Suprapubic skin (tissue), 4 donors: ENCODE measurements around the gene SYT10. TPM values are rescaled to one million over a fixed set of nuclear protein-coding genes. Genes with fewer than 3 reads are reported as not detected.
"Not testable (repeated sequence)": the region's sequence is repeated elsewhere in the genome, so short reads cannot be mapped to it uniquely, and the experiment has no call there.

ENCODE experiments used
- DNase-seq, 2 donors: peaks; one replicate each; pipeline ENCODE4 v3.0.0-alpha.2; 2019; ENCODE audit warnings: low spot score in 2 of 2
- H3K27ac ChIP-seq: fragments of 200-600 bp; sonication (generic); one replicate; pipeline ENCODE4 v1.5.1; 2019
- H3K27me3 ChIP-seq: fragments of 200-600 bp; sonication (generic); one replicate; pipeline ENCODE4 v1.5.1; 2019
- H3K36me3 ChIP-seq: fragments of 200-600 bp; sonication (generic); one replicate; pipeline ENCODE4 v1.5.1; 2019
- H3K4me1 ChIP-seq: fragments of 200-600 bp; sonication (generic); one replicate; pipeline ENCODE4 v1.5.1; 2019
- H3K4me3 ChIP-seq: fragments of 200-600 bp; sonication (generic); one replicate; pipeline ENCODE4 v1.5.1; 2019; ENCODE audit warnings: mild to moderate bottlenecking
- H3K9me3 ChIP-seq: fragments of 200-600 bp; sonication (generic); one replicate; pipeline ENCODE4 v1.5.1; 2019
- EP300 ChIP-seq: sonication (generic); formaldehyde crosslinking; IDR thresholded peaks from one replicate; pipeline ENCODE4 v1.6.1; 2017; ENCODE audit warnings: antibody characterized with exemption
- POLR2A ChIP-seq, 2 donors: fragments of 450-650 bp; IDR thresholded peaks; one replicate each; pipeline ENCODE4 v1.6.1; 2017; ENCODE audit warnings: antibody characterized with exemption in 2 of 2, mild to moderate bottlenecking in 2 of 2, moderate library complexity in 2 of 2
- POLR2AphosphoS5 ChIP-seq, 3 donors: sonication (generic); formaldehyde crosslinking; IDR thresholded peaks; one replicate each; pipeline ENCODE4 v1.6.1; 2017; ENCODE audit warnings: antibody characterized with exemption in 3 of 3
- WGBS: methylation state at CpG from one replicate; pipeline ENCODE4 v1.1.5; 2018; 5-methylcytosine and 5-hydroxymethylcytosine counted together
- total RNA-seq, 4 donors: library from RNA; depleted of rRNA; stranded (reverse); fragments of >200 nt; gene quantifications; one replicate each; pipeline ENCODE4 v1.1.0, GENCODE V29; 2016
- TF ChIP-seq, protein P1 (sequence below), 2 donors: fragments of 200-600 bp in 1 of 2; fragments of 450-650 bp in 1 of 2; sonication (generic) in 1 of 2; IDR thresholded peaks; one replicate each; pipeline ENCODE4 v1.5.1; 2016 to 2019; ENCODE audit warnings: antibody characterized with exemption in 2 of 2, mild to moderate bottlenecking in 1 of 2, moderate library complexity in 1 of 2

SYT10 gene
- total RNA-seq, 4 donors from 2014 or later, result not detected

DNA sequence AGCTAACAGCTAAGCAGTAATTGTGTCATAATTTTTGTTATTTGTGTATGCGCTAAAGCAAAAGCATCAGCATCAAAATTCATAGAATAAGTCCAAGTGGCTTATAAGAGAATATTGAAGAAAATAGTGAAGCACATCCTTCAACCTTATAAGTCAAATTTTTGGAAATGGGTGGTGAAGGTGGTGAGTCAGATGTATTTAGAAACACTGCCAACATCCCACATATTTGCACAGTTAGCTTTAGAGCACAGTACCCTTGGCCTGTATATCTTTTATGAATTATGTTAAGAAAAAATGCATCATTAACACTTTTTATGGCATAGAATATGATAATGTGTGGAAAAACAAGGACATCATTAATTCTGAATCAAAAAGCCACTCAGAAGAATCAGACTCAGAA lies 8.0 kb downstream of the SYT10 start:
- 100% methylated on average over 1 of the region's 1 CpG for WGBS
- no peak for DNase-seq
- TF ChIP-seq POLR2A (IDR thresholded peaks at IDR 0.05) (no peak), POLR2AphosphoS5 (IDR thresholded peaks at IDR 0.05) (no peak), EP300 (no peak)
- TF ChIP-seq, protein P1, sequence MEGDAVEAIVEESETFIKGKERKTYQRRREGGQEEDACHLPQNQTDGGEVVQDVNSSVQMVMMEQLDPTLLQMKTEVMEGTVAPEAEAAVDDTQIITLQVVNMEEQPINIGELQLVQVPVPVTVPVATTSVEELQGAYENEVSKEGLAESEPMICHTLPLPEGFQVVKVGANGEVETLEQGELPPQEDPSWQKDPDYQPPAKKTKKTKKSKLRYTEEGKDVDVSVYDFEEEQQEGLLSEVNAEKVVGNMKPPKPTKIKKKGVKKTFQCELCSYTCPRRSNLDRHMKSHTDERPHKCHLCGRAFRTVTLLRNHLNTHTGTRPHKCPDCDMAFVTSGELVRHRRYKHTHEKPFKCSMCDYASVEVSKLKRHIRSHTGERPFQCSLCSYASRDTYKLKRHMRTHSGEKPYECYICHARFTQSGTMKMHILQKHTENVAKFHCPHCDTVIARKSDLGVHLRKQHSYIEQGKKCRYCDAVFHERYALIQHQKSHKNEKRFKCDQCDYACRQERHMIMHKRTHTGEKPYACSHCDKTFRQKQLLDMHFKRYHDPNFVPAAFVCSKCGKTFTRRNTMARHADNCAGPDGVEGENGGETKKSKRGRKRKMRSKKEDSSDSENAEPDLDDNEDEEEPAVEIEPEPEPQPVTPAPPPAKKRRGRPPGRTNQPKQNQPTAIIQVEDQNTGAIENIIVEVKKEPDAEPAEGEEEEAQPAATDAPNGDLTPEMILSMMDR (IDR thresholded peaks at IDR 0.05), result no peak
- H3K27me3 ChIP-seq, result no peaks in the 10 kb centered on the region
- no peaks in the 10 kb centered on the region for H3K36me3 ChIP-seq
- no peak overlapping the region for H3K4me3 ChIP-seq
- H3K9me3 ChIP-seq, result no peaks in the 10 kb centered on the region
- H3K27ac ChIP-seq, result no peak overlapping the region
- no peaks in the 10 kb centered on the region for H3K4me1 ChIP-seq

DNA sequence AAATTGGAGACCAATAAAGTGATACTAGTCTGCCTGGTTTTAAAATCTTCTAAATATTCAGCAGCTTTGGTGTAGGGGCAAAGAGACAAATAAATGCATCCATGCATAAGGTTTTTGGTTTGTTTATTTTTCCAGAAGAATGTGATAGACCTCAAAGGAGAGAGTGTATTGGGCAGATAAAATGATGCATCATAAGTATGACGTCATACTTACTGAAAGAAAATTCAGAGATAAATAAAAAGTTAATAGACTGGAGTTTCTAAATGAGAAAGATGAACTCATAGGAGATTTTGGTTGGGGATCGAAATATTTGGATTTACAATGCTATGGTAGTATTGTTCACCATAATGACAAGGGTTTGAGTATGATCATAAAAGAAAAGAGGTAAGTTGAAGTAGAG lies 10.2 kb downstream of the SYT10 start:
- no peak for TF ChIP-seq POLR2A (IDR thresholded peaks at IDR 0.05)
- no peak for TF ChIP-seq POLR2AphosphoS5 (IDR thresholded peaks at IDR 0.05)
- TF ChIP-seq EP300, result no peak
- TF ChIP-seq, protein P1 (IDR thresholded peaks at IDR 0.05), result no peak
- H3K4me3 ChIP-seq, result no peak overlapping the region
- no peak for DNase-seq

DNA sequence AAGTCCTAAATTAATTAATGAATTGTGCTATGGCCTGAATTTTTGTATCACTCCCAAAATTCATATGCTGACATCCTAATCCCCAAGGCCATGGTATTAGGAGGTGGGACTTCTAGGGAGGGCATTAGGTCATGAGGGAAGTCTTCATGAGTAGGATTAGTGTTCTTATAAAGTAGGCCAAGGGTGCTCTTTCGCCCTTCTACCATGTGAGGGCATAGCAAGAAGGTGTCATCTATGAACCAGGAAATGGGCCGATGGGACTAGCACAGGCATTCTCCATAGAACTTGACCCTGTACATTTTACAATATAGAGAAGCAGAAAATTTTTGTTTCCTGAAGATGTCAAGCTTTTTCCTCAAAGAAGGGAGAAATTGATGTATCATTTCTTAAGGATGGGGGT lies 12.5 kb downstream of the SYT10 start:
- Histone ChIP-seq H3K9me3 (no peaks in the 10 kb centered on the region), H3K36me3 (no peaks in the 10 kb centered on the region), H3K4me3 (no peak overlapping the region), H3K4me1 (no peaks in the 10 kb centered on the region), H3K27me3 (no peaks in the 10 kb centered on the region), H3K27ac (no peak overlapping the region)
- 88% methylated on average over 2 of the region's 2 CpGs for WGBS
- TF ChIP-seq EP300 (no peak), POLR2A (IDR thresholded peaks at IDR 0.05) (no peak), POLR2AphosphoS5 (IDR thresholded peaks at IDR 0.05) (no peak)
- TF ChIP-seq, protein P1 (IDR thresholded peaks at IDR 0.05), result no peak
- no peak for DNase-seq

More for the DNA sequence above, 10.2 kb downstream of the SYT10 start:
- Histone ChIP-seq H3K36me3 (no peaks in the 10 kb centered on the region), H3K9me3 (no peaks in the 10 kb centered on the region), H3K4me1 (no peaks in the 10 kb centered on the region), H3K27me3 (no peaks in the 10 kb centered on the region), H3K27ac (no peak overlapping the region)
- WGBS, result 79% methylated on average over 2 of the region's 2 CpGs

DNA sequence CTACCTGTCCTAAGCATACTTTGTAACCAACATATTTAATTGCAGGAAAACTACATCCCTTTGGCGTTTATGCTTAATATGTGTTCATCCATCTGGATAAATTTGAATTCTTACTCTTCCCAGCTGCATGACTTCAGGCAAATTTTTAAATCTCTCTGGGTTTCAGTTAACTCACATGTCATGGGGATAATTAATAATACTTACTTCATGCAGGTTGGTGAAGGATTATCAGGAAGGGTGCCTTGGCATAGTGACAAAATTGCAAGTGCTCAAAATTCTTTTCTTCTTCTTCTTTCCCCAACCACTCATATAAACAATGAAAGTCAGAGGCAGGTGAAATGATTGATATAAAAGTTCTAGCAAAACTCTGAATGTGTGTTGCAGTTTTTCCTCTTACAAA lies 15.9 kb downstream of the SYT10 start:
- H3K4me1 ChIP-seq, result no peaks in the 10 kb centered on the region
- no peaks in the 10 kb centered on the region for H3K9me3 ChIP-seq
- H3K4me3 ChIP-seq, result no peak overlapping the region
- no peaks in the 10 kb centered on the region for H3K27me3 ChIP-seq
- H3K36me3 ChIP-seq, result no peaks in the 10 kb centered on the region
- 47% methylated on average over 1 of the region's 1 CpG for WGBS
- DNase-seq, result no peak
- H3K27ac ChIP-seq, result no peak overlapping the region
- TF ChIP-seq POLR2A (IDR thresholded peaks at IDR 0.05) (no peak), POLR2AphosphoS5 (IDR thresholded peaks at IDR 0.05) (no peak), EP300 (no peak)
- TF ChIP-seq, protein P1 (IDR thresholded peaks at IDR 0.05), result no peak

DNA sequence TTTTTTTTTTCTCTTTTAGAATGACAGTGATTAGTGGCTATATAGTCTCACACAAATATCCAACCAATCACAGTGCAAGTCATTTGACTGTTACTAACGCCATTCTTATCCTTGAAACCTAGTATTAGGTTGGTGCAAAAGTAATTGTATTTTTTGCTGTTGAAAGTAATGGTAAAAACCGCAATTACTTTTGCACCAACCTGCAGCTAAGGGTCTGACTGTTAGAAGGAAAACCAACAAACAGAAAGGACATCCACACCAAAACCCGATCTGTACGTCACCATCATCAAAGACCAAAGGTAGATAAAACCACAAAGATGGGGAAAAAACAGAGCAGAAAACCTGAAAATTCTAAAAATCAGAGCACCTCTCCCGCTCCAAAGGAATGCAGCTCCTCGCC lies 27.2 kb downstream of the SYT10 start:
- not testable (repeated sequence) for H3K27ac ChIP-seq, H3K4me1 ChIP-seq, H3K36me3 ChIP-seq, H3K27me3 ChIP-seq, H3K9me3 ChIP-seq, DNase-seq, H3K4me3 ChIP-seq
- WGBS, result 93% methylated on average over 6 of the region's 6 CpGs

DNA sequence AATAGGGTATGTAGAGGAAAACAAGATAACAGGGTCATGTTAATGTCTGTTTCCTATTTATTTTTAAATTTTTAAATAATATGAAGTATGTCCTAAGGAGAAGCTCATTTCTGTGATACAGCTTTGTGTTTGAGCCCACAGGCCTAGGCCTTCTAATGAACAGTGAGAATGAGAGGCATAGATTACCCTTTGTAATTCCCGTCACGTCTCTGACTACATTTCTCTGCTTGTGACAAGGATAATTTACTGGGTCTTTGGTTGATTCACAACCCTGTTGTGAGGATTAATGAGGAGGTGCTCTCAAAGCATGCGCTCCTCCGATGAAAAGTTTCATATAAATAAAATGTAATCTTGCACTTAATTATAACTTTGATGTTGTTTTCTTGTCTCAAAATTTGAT lies 56.1 kb downstream of the SYT10 start:
- TF ChIP-seq POLR2A (IDR thresholded peaks at IDR 0.05), result no peak
- TF ChIP-seq EP300, result no peak
- TF ChIP-seq POLR2AphosphoS5 (IDR thresholded peaks at IDR 0.05), result no peak
- TF ChIP-seq, protein P1 (IDR thresholded peaks at IDR 0.05), result no peak
- Histone ChIP-seq H3K9me3 (no peaks in the 10 kb centered on the region), H3K36me3 (no peaks in the 10 kb centered on the region), H3K4me3 (no peak overlapping the region), H3K27me3 (no peaks in the 10 kb centered on the region), H3K4me1 (no peaks in the 10 kb centered on the region), H3K27ac (no peak overlapping the region)
- no peak for DNase-seq
- 75% methylated on average over 4 of the region's 4 CpGs for WGBS
